Measurements from ENCODE around the gene ATF6. TPM values are rescaled to one million over a fixed set of nuclear protein-coding genes. Genes with fewer than 3 reads are reported as not detected.

Gene ATF6
- total RNA-seq, 1 experiment from 2014 or later, result 20.9 TPM

GRCh38 chr1:161836018-161836417, 69.9 kb downstream of the ATF6 start:
- DNase-seq (ENCODE audit: low read depth, low spot score) (no peak), ATAC-seq (no peak)
- no peak overlapping the region for H3K4me3 ChIP-seq (replicated peaks in 1 of 2; ENCODE audit: low read depth in 1 of 2, low read length in 2 of 2)
- intact Hi-C loops (cut with micrococcal nuclease), result no loop called here
- ChIA-PET POLR2A (no interaction called here), RAD21 (ENCODE audit: low non-redundant PET in 1 of 2, low total read pairs in 2 of 2, uncharacterized antibody in 2 of 2, unreplicated experiment in 2 of 2) (no interaction called here), CTCF (no interaction called here)
- H3K9ac ChIP-seq (ENCODE audit: low read length), result no peak overlapping the region
- H3K9me2 ChIP-seq (ENCODE audit: insufficient read depth), result no peaks in the 10 kb centered on the region
- H4K20me1 ChIP-seq (ENCODE audit: insufficient read depth), result no peaks in the 10 kb centered on the region
- no peak overlapping the region for H3K27ac ChIP-seq (ENCODE audit: low read depth, low read length)
- H3K36me3 ChIP-seq (ENCODE audit: control insufficient read depth in 1 of 2, insufficient read depth in 2 of 2, low read length in 2 of 2), result 0 out of 4 replicates have a peak, but pooled peaks cover 0 to 4% of the 10 kb centered on the region in 2 experiments
- no peak overlapping the region for H3K4me2 ChIP-seq (ENCODE audit: low read length)
- H3K4me1 ChIP-seq (ENCODE audit: control insufficient read depth in 1 of 2, insufficient read depth in 2 of 2, low read length in 2 of 2), result no peaks in the 10 kb centered on the region
- H3K9me3 ChIP-seq (ENCODE audit: control insufficient read depth in 1 of 2, insufficient read depth in 1 of 2, low read depth in 1 of 2, low read length in 2 of 2), result no peaks in the 10 kb centered on the region
- TF ChIP-seq MAX (IDR thresholded peaks at IDR 0.05), result no peak
- TF ChIP-seq SRF (IDR thresholded peaks at IDR 0.05; ENCODE audit: low read depth), result no peak
- no peak for TF ChIP-seq RAD21 (IDR thresholded peaks at IDR 0.05; ENCODE audit: low read depth)
- no peak for TF ChIP-seq EZH2 (IDR thresholded peaks at IDR 0.05)
- TF ChIP-seq CBX3 (IDR thresholded peaks at IDR 0.05; ENCODE audit: low read depth), result no peak
- no peaks in the 10 kb centered on the region for H3K27me3 ChIP-seq (ENCODE audit: insufficient read depth, low read length)
- H3K79me2 ChIP-seq (ENCODE audit: insufficient read depth, low read length), result no peaks in the 10 kb centered on the region
- no TSS peak for BruUV-seq (replicated peaks)
- no peak overlapping the region for H2AFZ ChIP-seq (ENCODE audit: low read depth, low read length, poor library complexity, severe bottlenecking)

GRCh38 chr1:161838362-161838761, 72.2 kb downstream of the ATF6 start:
- no TSS peak for BruUV-seq (replicated peaks)
- ChIA-PET RAD21 (ENCODE audit: low non-redundant PET in 1 of 2, low total read pairs in 2 of 2, uncharacterized antibody in 2 of 2, unreplicated experiment in 2 of 2) (no interaction called here), POLR2A (no interaction called here), CTCF (no interaction called here)
- Histone ChIP-seq H3K9me2 (ENCODE audit: insufficient read depth) (no peaks in the 10 kb centered on the region), H3K27ac (ENCODE audit: low read depth, low read length) (no peak overlapping the region), H3K4me3 (replicated peaks in 1 of 2; ENCODE audit: low read depth in 1 of 2, low read length in 2 of 2) (no peak overlapping the region), H3K79me2 (ENCODE audit: insufficient read depth, low read length) (no peaks in the 10 kb centered on the region), H3K9me3 (ENCODE audit: control insufficient read depth in 1 of 2, insufficient read depth in 1 of 2, low read depth in 1 of 2, low read length in 2 of 2) (no peaks in the 10 kb centered on the region), H3K9ac (ENCODE audit: low read length) (no peak overlapping the region), H3K4me1 (ENCODE audit: control insufficient read depth in 1 of 2, insufficient read depth in 2 of 2, low read length in 2 of 2) (no peaks in the 10 kb centered on the region), H2AFZ (ENCODE audit: low read depth, low read length, poor library complexity, severe bottlenecking) (no peak overlapping the region), H3K36me3 (ENCODE audit: control insufficient read depth in 1 of 2, insufficient read depth in 2 of 2, low read length in 2 of 2) (0 out of 4 replicates have a peak, but pooled peaks cover 0 to 4% of the 10 kb centered on the region in 2 experiments), H3K4me2 (ENCODE audit: low read length) (no peak overlapping the region), H3K27me3 (ENCODE audit: insufficient read depth, low read length) (no peaks in the 10 kb centered on the region), H4K20me1 (ENCODE audit: insufficient read depth) (no peaks in the 10 kb centered on the region)
- TF ChIP-seq SRF (IDR thresholded peaks at IDR 0.05; ENCODE audit: low read depth) (no peak), ZBTB33 (IDR thresholded peaks at IDR 0.05; ENCODE audit: extremely low read depth, insufficient replicate concordance, low read length) (no peak), RAD21 (IDR thresholded peaks at IDR 0.05; ENCODE audit: low read depth) (no peak)
- ATAC-seq (no peak), DNase-seq (ENCODE audit: low read depth, low spot score) (no peak)
- intact Hi-C loops (cut with micrococcal nuclease), result no loop called here

Data from HCT116 (cell line).